ENCODE data around the gene CD47. TPM values are rescaled to one million over a fixed set of nuclear protein-coding genes. Genes with fewer than 3 reads are reported as not detected.

CD47 gene
- total and polyA plus RNA-seq, 12 donors: 24.2 to 108 (median 70.0) TPM

- WGBS, 4 donors: 68 to 86% (median 78%) methylated on average over 1 of the region's 1 CpG
- H3K9me3 ChIP-seq (replicated peaks in 1 of 3): no peaks in the 10 kb centered on the region
- H3K27me3 ChIP-seq: no peaks in the 10 kb centered on the region
- H3K4me1 ChIP-seq (replicated peaks in 1 of 2): no peaks in the 10 kb centered on the region
- H3K27ac ChIP-seq: no peak overlapping the region
- DNase-seq: no peak
- no peak overlapping the region for H3K4me3 ChIP-seq
- intact Hi-C loops (cut with DNase I): no loop called here
- no peak for TF ChIP-seq CTCF (IDR thresholded peaks at IDR 0.05)
- TF ChIP-seq POLR2A (IDR thresholded peaks at IDR 0.05): no peak
- H3K36me3 ChIP-seq (replicated peaks in 1 of 2): no peaks in the 10 kb centered on the region
These were observed 61.4 kb downstream of the CD47 start for GRCh38 chr3:108029466-108029865.

- Histone ChIP-seq H3K27ac (no peak overlapping the region), H3K4me3 (no peak overlapping the region), H3K4me1 (replicated peaks in 1 of 2) (no peaks in the 10 kb centered on the region), H3K27me3 (no peaks in the 10 kb centered on the region), H3K36me3 (replicated peaks in 1 of 2) (no peaks in the 10 kb centered on the region), H3K9me3 (replicated peaks in 1 of 3) (no peaks in the 10 kb centered on the region)
- intact Hi-C loops (cut with DNase I): no loop called here
- no peak for DNase-seq
- TF ChIP-seq POLR2A (IDR thresholded peaks at IDR 0.05) (no peak), CTCF (IDR thresholded peaks at IDR 0.05) (no peak)
- 86 to 100% (median 90%) methylated on average over 2 of the region's 2 CpGs for WGBS, 4 donors
These were observed 61.9 kb downstream of the CD47 start for GRCh38 chr3:108028896-108029295.

- H3K27ac ChIP-seq: no peak overlapping the region
- H3K4me1 ChIP-seq (replicated peaks in 1 of 2): no peaks in the 10 kb centered on the region
- no peaks in the 10 kb centered on the region for H3K36me3 ChIP-seq (replicated peaks in 1 of 2)
- 64 to 82% (median 71%) methylated on average over 3 of the region's 3 CpGs for WGBS, 4 donors
- no peaks in the 10 kb centered on the region for H3K9me3 ChIP-seq (replicated peaks in 1 of 3)
- no peak for TF ChIP-seq CTCF (IDR thresholded peaks at IDR 0.05)
- TF ChIP-seq POLR2A (IDR thresholded peaks at IDR 0.05): no peak
- no peaks in the 10 kb centered on the region for H3K27me3 ChIP-seq
- no peak for DNase-seq
- no peak overlapping the region for H3K4me3 ChIP-seq
- intact Hi-C loops (cut with DNase I): no loop called here
These were observed 65.7 kb downstream of the CD47 start for GRCh38 chr3:108025177-108025576.

GRCh38 chr3:108024146-108024850 lies 66.5 kb downstream of the CD47 start:
- Histone ChIP-seq H3K36me3 (replicated peaks in 1 of 2) (no peaks in the 10 kb centered on the region), H3K4me3 (no peak overlapping the region), H3K4me1 (replicated peaks in 1 of 2) (no peaks in the 10 kb centered on the region), H3K27me3 (no peaks in the 10 kb centered on the region), H3K9me3 (replicated peaks in 1 of 3) (no peaks in the 10 kb centered on the region), H3K27ac (no peak overlapping the region)
- DNase-seq: no peak
- intact Hi-C loops (cut with DNase I): no loop called here
- WGBS, 4 donors: 78 to 86% (median 83%) methylated on average over 6 of the region's 6 CpGs
- TF ChIP-seq CTCF (IDR thresholded peaks at IDR 0.05) (no peak), POLR2A (IDR thresholded peaks at IDR 0.05) (no peak)
